Measurements from ENCODE around the gene ALPL. TPM values are rescaled to one million over a fixed set of nuclear protein-coding genes. Genes with fewer than 3 reads are reported as not detected.

The ALPL gene
- total RNA-seq (2013; cell fraction: nucleolus; rRNA removed), result not detected in 2 replicates
- total RNA-seq (2014; rRNA removed), result 0.05 and 0.40 TPM in 2 replicates
- not detected in 2 replicates for total RNA-seq (2014; rRNA removed; fragmentation: Illumina TruSeq; extraction: Trizol)
- total RNA-seq (2021), result 0.24 and 0.49 TPM in 2 replicates
- polyA plus RNA-seq (2011; ENCODE audit: low read depth), result not detected
- 0.30 and 0.43 TPM in 2 replicates for polyA plus RNA-seq (2011; rRNA removed)
- polyA plus RNA-seq (2011; cell fraction: cytosol; rRNA removed), result 0.48 and 0.49 TPM in 2 replicates
- 0.45 and 1.1 TPM in 2 replicates for polyA plus RNA-seq (2011; cell fraction: nucleus; rRNA removed)
- polyA plus RNA-seq (2012), result 0.08 TPM in 1 of 2 replicates, not detected in the other
- 0.19 TPM in 1 of 2 replicates, not detected in the other for polyA plus RNA-seq (2014; fragmentation: Illumina TruSeq; extraction: Trizol)
- under 1 TPM in 1 of 2 experiments, not detected in 1; 0.07 TPM for polyA plus RNA-seq (2014; fragmentation: Nextera tagmentation; extraction: Ambion mirVana)
- polyA plus RNA-seq (2014; rRNA removed), result 0.10 and 0.22 TPM in 2 replicates
- under 1 TPM; 0.20 to 0.59 TPM for polyA plus RNA-seq (2016; fragmentation: Nextera tagmentation; extraction: Ambion mirVana)
- 0.46 and 1.1 TPM in 2 replicates for polyA minus RNA-seq (2011; rRNA and poly(A)+ RNA removed)
- polyA minus RNA-seq (2011; cell fraction: cytosol; rRNA and poly(A)+ RNA removed), result not detected in 2 replicates
- polyA minus RNA-seq (2011; cell fraction: nucleus; rRNA and poly(A)+ RNA removed), result not detected in 2 replicates
- Bru-seq, nascent RNA, result percentile 16 among the genes with signal in this experiment
- BruChase-seq, experiment 1, labeled RNA remaining after a 6-hour chase, result percentile 18 among the genes with signal in this experiment
- BruChase-seq, experiment 2, labeled RNA remaining after a 2-hour chase, result percentile 15 among the genes with signal in this experiment
- long read RNA-seq, experiment 1, partial matches to known transcripts, result 0 of 3 reads
- long read RNA-seq, experiment 1, other reads (novel, unspliced or antisense), result 0 of 3 reads
- long read RNA-seq, experiment 2, result 0 reads

- Histone ChIP-seq H3K27me3 (replicated peaks in 1 of 2; ENCODE audit: control insufficient read depth in 2 of 2, insufficient read depth in 2 of 2, low read length in 1 of 2) (peaks cover 0 to 16% of the 10 kb centered on the region in 2 experiments), H3K9ac (ENCODE audit: control insufficient read depth, insufficient read depth, low read length) (no peak within 1 kb of the TSS)
These were observed at the start of gene ALPL for GRCh38 chr1:21509351-21510112. Gene ALPL (plus strand): TSS chr1:21509423. CDS start chr1:21554082, 44,659 bp downstream.

More at GRCh38 chr1:21509351-21510112, at the start of gene ALPL:
- H3K4me2 ChIP-seq (ENCODE audit: control insufficient read depth, insufficient read depth), result 0 out of 2 replicates have a peak within 1 kb of the TSS, but pooled peaks have one; percentile 15
- in situ Hi-C loops (cut with MboI) (no loop called here), intact Hi-C loops (cut with micrococcal nuclease; ENCODE audit: unreplicated experiment) (loop anchor here (1.0 to 10.0 kb wide), 3 partner anchors 25 to 145 kb away; no protein-coding TSS in a partner anchor)
- DNase-seq (ENCODE audit: low read depth, low spot score) (no peak), ATAC-seq (no peak), FAIRE-seq (no peak)
- H3K27ac ChIP-seq (ENCODE audit: control insufficient read depth, insufficient read depth), result no peak within 1 kb of the TSS
- H2AFZ ChIP-seq (ENCODE audit: control insufficient read depth, low read depth, low read length), result no peak within 1 kb of the TSS
- no peaks in the 10 kb centered on the region for H3K79me2 ChIP-seq (ENCODE audit: control insufficient read depth, insufficient read depth, low read length)
- no peaks in the 10 kb centered on the region for H3K36me3 ChIP-seq (ENCODE audit: control insufficient read depth in 2 of 2, insufficient read depth in 2 of 2, low read length in 1 of 2)
- H3K4me1 ChIP-seq (ENCODE audit: control insufficient read depth, insufficient read depth, low read length), result peaks cover 10% of the 10 kb centered on the region
- H3K9me3 ChIP-seq (replicated peaks; ENCODE audit: control insufficient read depth, insufficient read depth, low read length), result no peaks in the 10 kb centered on the region
- no TSS peak for BruUV-seq (replicated peaks)
- TF ChIP-seq SUPT20H (IDR thresholded peaks at IDR 0.05; ENCODE audit: borderline replicate concordance, control insufficient read depth, low read depth, low read length) (no peak), SMARCA5 (IDR thresholded peaks at IDR 0.05) (no peak), ASH2L (IDR thresholded peaks at IDR 0.05; ENCODE audit: borderline replicate concordance, low read depth) (no peak), YBX1 (IDR thresholded peaks at IDR 0.05) (no peak), SIX5 (IDR thresholded peaks at IDR 0.05; ENCODE audit: low read depth, low read length, severe bottlenecking) (no peak), STAT1 (conservative IDR thresholded peaks at IDR 0.05) (no peak), CUX1 (IDR thresholded peaks at IDR 0.05; ENCODE audit: insufficient replicate concordance, low read depth, low read length) (no peak)
- ChIA-PET POLR2A (no interaction called here), SMC1A (ENCODE audit: uncharacterized antibody, unreplicated experiment) (interaction anchor here (18.6 kb wide), 1 partner anchor 20 kb away, joined by 326 read pairs; no protein-coding TSS in a partner anchor), CTCF (interaction anchor here (1.4 to 14.7 kb wide), 2 partner anchors 8 to 20 kb away, joined by 5 to 327 read pairs; no protein-coding TSS in a partner anchor), RAD21 (ENCODE audit: unreplicated experiment) (interaction anchor here (1.0 to 9.8 kb wide), 5 partner anchors 16 to 150 kb away, joined by 3 to 109 read pairs (median 3); no protein-coding TSS in a partner anchor)
- H3K4me3 ChIP-seq, result no peak within 1 kb of the TSS
- WGBS (ENCODE audit: insufficient coverage, insufficient replicate concordance, low lambda C conversion rate, missing lambda C conversion rate), result 20% methylated on average over 54 of the region's 67 CpGs
- H4K20me1 ChIP-seq (ENCODE audit: control insufficient read depth, insufficient read depth), result no peaks in the 10 kb centered on the region

Measured in GM12878 (cell line).